Right lobe of liver (tissue), 6 donors: ENCODE data around the gene ZNF385B. TPM values are rescaled to one million over a fixed set of nuclear protein-coding genes. Genes with fewer than 3 reads are reported as not detected.
A peak's percentile ranks its signal among the peaks of the same experiment; 100 is the strongest.

Experiments used
- ATAC-seq, 4 donors: fragments of 200-7000 bp; cut with Tn5 transposase; one replicate each; pipeline ENCODE4 v1.9.1; 2020; ENCODE audit warnings: mild to moderate bottlenecking in 4 of 4, moderate library complexity in 4 of 4
- DNase-seq, 3 donors: peaks; one replicate each; pipeline ENCODE4 v3.0.0-alpha.2; 2020
- H3K27ac ChIP-seq, 3 donors: fragments of 200-600 bp; one replicate each; pipeline ENCODE4 v1.8.0; 2022
- H3K27me3 ChIP-seq, 2 donors: fragments of 200-600 bp; one replicate each; pipeline ENCODE4 v1.8.0; 2022
- H3K36me3 ChIP-seq, 4 donors: fragments of 200-600 bp; sonication (generic) in 1 of 4; one replicate each; pipeline versions ENCODE4 v1.5.1 to v1.8.0; 2017 to 2022; ENCODE audit warnings: control low read depth in 1 of 4
- H3K4me1 ChIP-seq, 4 donors: fragments of 200-600 bp; sonication (generic) in 1 of 4; one replicate each; pipeline versions ENCODE4 v1.5.1 to v1.8.0; 2017 to 2022; ENCODE audit warnings: control low read depth in 1 of 4
- H3K4me3 ChIP-seq, 3 donors: fragments of 200-600 bp; one replicate each; pipeline ENCODE4 v1.8.0; 2022
- H3K9me3 ChIP-seq, 4 donors: fragments of 200-600 bp; sonication (generic) in 1 of 4; one replicate each; pipeline versions ENCODE4 v1.5.1 to v1.8.0; 2017 to 2022; ENCODE audit warnings: control low read depth in 1 of 4
- CTCF ChIP-seq, 4 donors: fragments of 200-600 bp in 3 of 4; fragments of 450-650 bp in 1 of 4; IDR thresholded peaks; one replicate each; pipeline versions ENCODE4 v1.5.1 to v1.8.0; 2016 to 2022; ENCODE audit warnings: antibody characterized with exemption in 4 of 4, mild to moderate bottlenecking in 2 of 4
- POLR2A ChIP-seq: fragments of 450-650 bp; IDR thresholded peaks from one replicate; pipeline ENCODE4 v1.6.1; 2017; ENCODE audit warnings: antibody characterized with exemption, mild to moderate bottlenecking
- WGBS: methylation state at CpG from one replicate; pipeline ENCODE4 v1.1.6; 2018; ENCODE audit warnings: low coverage, low lambda C conversion rate; ENCODE audit not compliant: insufficient coverage; ENCODE audit errors: missing lambda C conversion rate; 5-methylcytosine and 5-hydroxymethylcytosine counted together
- intact Hi-C, 2 donors: fragments of 100-400 bp; cut with DNase I; formaldehyde crosslinking; loops; one replicate each; pipeline versions ENCODE4 v1.11.2 to v1.14.1; 2022
- total RNA-seq, 6 experiments: library from RNA; depleted of rRNA in 2 of 6; stranded (reverse); fragments of >200 nt in 2 of 6; fragmentation: NEBNext Ultra II Directional in 3 of 6; extraction: Animal tissue kit (Norgen Biotek cat#: 25700) in 3 of 6; gene quantifications; one replicate each; pipeline versions ENCODE4 v1.1.0 to v1.2.4, GENCODE V29; 2016 to 2023
- donor health status: DM: no; HTN: yes; CAD: no.
- donor health status: DM: no; HTN: no; CAD: no.
- donor health status: DM: no; HTN: no; CAD: no.
- donor health status: DM: no; HTN: yes; CAD: no.
- donor health status: DM: no; HTN: yes; CAD: no.

ZNF385B gene
- total RNA-seq, 6 experiments from 2014 or later: 3.9 to 15.7 (median 5.9) TPM

GRCh38 chr2:179558010-179558934 lies 303.1 kb downstream of the ZNF385B start:
- intact Hi-C loops: no loop called here
- Histone ChIP-seq H3K36me3 (no peaks in the 10 kb centered on the region), H3K27me3 (no peaks in the 10 kb centered on the region), H3K27ac (peak overlapping the region; percentile 20 to 90 (median 83)), H3K4me3 (peak overlapping the region in 1 of 3 donors; percentile 26), H3K9me3 (no peaks in the 10 kb centered on the region), H3K4me1 (peaks cover 0 to 21% (median 7%) of the 10 kb centered on the region in 4 donors)
- ATAC-seq (peak; percentile 77 to 89 (median 84)), DNase-seq (peak in 2 of 3 donors; percentile 49 to 54)
- TF ChIP-seq POLR2A: no peak
- no peak for TF ChIP-seq CTCF (IDR thresholded peaks at IDR 0.05)
- 20% methylated on average over 2 of the region's 2 CpGs for WGBS

- intact Hi-C loops: no loop called here
- 89% methylated on average over 6 of the region's 6 CpGs for WGBS
These were observed 305.0 kb downstream of the ZNF385B start for GRCh38 chr2:179556425-179556824.

GRCh38 chr2:179555691-179556283 lies 305.6 kb downstream of the ZNF385B start:
- H3K27ac ChIP-seq: no peak overlapping the region
- no peak for TF ChIP-seq POLR2A
- TF ChIP-seq CTCF (IDR thresholded peaks at IDR 0.05): no peak
- H3K4me1 ChIP-seq: peaks cover 0 to 27% (median 9%) of the 10 kb centered on the region in 4 donors
- DNase-seq (no peak), ATAC-seq (no peak)
- no peaks in the 10 kb centered on the region for H3K36me3 ChIP-seq
- no peaks in the 10 kb centered on the region for H3K9me3 ChIP-seq
- intact Hi-C loops: no loop called here
- H3K27me3 ChIP-seq: no peaks in the 10 kb centered on the region
- 75% methylated on average over 6 of the region's 6 CpGs for WGBS
- no peak overlapping the region for H3K4me3 ChIP-seq

More at GRCh38 chr2:179556425-179556824, 305.0 kb downstream of the ZNF385B start:
- Histone ChIP-seq H3K27ac (no peak overlapping the region), H3K27me3 (no peaks in the 10 kb centered on the region), H3K4me3 (no peak overlapping the region), H3K9me3 (no peaks in the 10 kb centered on the region), H3K36me3 (no peaks in the 10 kb centered on the region), H3K4me1 (peaks cover 0 to 24% (median 7%) of the 10 kb centered on the region in 4 donors)
- no peak for DNase-seq
- TF ChIP-seq CTCF (IDR thresholded peaks at IDR 0.05) (no peak), POLR2A (no peak)
- no peak for ATAC-seq

- Histone ChIP-seq H3K9me3 (no peaks in the 10 kb centered on the region), H3K27me3 (no peaks in the 10 kb centered on the region), H3K36me3 (no peaks in the 10 kb centered on the region), H3K4me1 (peaks cover 0 to 32% (median 11%) of the 10 kb centered on the region in 4 donors), H3K27ac (no peak overlapping the region), H3K4me3 (no peak overlapping the region)
- TF ChIP-seq POLR2A (no peak), CTCF (IDR thresholded peaks at IDR 0.05) (no peak)
- 87% methylated on average over 4 of the region's 4 CpGs for WGBS
- no peak for ATAC-seq
- intact Hi-C loops: no loop called here
- DNase-seq: no peak
These were observed 306.6 kb downstream of the ZNF385B start for GRCh38 chr2:179554639-179555386.
